Measurements from ENCODE around the gene IL17RE.
"Not testable (repeated sequence)": the region's sequence is repeated elsewhere in the genome, so short reads cannot be mapped to it uniquely, and the experiment has no call there.

Gene IL17RE

GRCh38 chr3:9865125-9865637, 37.5 kb upstream of the IL17RE start:
- not testable (repeated sequence) for H3K79me2 ChIP-seq (ENCODE audit: control insufficient read depth, insufficient read depth, low read length, unreplicated experiment); H3K36me3 ChIP-seq (ENCODE audit: insufficient read depth, low read length); H2AFZ ChIP-seq (ENCODE audit: low read length, unreplicated experiment); H3K27me3 ChIP-seq (ENCODE audit: insufficient read depth, low read length); H3K4me3 ChIP-seq (ENCODE audit: low read depth, low read length); H3K27ac ChIP-seq (ENCODE audit: low read depth, low read length)
- H3K4me1 ChIP-seq (ENCODE audit: control insufficient read depth, insufficient read depth, low read length, unreplicated experiment) = peaks cover 19% of the 10 kb centered on the region

DNA sequence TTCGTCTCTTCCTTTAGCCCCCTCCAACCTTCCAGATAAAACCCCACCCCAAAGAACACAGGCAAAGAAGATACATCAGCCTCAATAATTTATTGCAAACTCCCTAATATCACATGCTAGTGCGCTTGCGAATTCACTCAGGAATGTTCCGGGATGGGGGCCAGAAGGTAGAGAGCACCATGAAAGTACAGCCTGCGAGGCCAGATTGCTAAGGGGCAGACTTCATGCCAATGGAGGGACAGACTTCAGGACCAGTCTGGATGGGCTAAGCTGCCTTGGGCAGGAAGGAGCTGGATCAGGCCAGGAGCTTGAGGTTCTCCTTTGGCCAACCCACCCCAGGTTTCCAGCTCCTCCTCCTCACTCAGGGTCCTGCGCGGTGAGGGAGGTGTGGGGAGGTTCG, 36.0 kb upstream of the IL17RE start:
- Histone ChIP-seq H3K4me3 (ENCODE audit: low read depth, low read length) (no peak overlapping the region), H3K36me3 (ENCODE audit: insufficient read depth, low read length) (no peaks in the 10 kb centered on the region), H3K27ac (ENCODE audit: low read depth, low read length) (no peak overlapping the region), H2AFZ (ENCODE audit: low read length, unreplicated experiment) (no peak overlapping the region), H3K4me1 (ENCODE audit: control insufficient read depth, insufficient read depth, low read length, unreplicated experiment) (peaks cover 29% of the 10 kb centered on the region), H3K27me3 (ENCODE audit: insufficient read depth, low read length) (no peaks in the 10 kb centered on the region), H3K79me2 (ENCODE audit: control insufficient read depth, insufficient read depth, low read length, unreplicated experiment) (no peaks in the 10 kb centered on the region)

- H3K27ac ChIP-seq (ENCODE audit: low read depth, low read length) = no peak overlapping the region
- H3K79me2 ChIP-seq (ENCODE audit: control insufficient read depth, insufficient read depth, low read length, unreplicated experiment) = no peaks in the 10 kb centered on the region
- H3K4me1 ChIP-seq (ENCODE audit: control insufficient read depth, insufficient read depth, low read length, unreplicated experiment) = peaks cover 34% of the 10 kb centered on the region
- no peaks in the 10 kb centered on the region for H3K36me3 ChIP-seq (ENCODE audit: insufficient read depth, low read length)
- no peaks in the 10 kb centered on the region for H3K27me3 ChIP-seq (ENCODE audit: insufficient read depth, low read length)
- no peak overlapping the region for H3K4me3 ChIP-seq (ENCODE audit: low read depth, low read length)
- H2AFZ ChIP-seq (ENCODE audit: low read length, unreplicated experiment) = no peak overlapping the region
Measured at GRCh38 chr3:9867106-9867505, 35.5 kb upstream of the IL17RE start.

DNA sequence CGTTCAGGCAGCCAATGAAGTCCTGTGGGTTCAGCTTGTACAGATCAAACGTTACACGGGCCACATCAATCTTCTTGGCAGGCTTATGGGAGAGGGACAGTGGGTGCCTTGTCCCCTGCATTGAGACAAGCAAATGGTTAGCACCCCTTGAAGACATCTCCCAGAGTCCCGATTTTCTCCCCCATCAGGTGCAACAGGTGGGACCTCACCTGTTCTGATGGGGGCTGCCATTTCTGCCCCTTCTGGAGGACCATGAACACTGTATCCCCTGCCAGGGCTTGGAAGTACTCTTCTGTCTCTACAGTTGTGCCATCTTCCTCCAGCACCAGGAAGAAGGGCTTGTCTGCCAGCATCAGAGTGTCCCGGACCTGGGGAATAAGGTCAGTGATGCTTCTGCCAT, 32.7 kb upstream of the IL17RE start:
- Histone ChIP-seq H3K4me1 (ENCODE audit: control insufficient read depth, insufficient read depth, low read length, unreplicated experiment) (peaks cover 20% of the 10 kb centered on the region), H3K27ac (ENCODE audit: low read depth, low read length) (no peak overlapping the region), H3K36me3 (ENCODE audit: insufficient read depth, low read length) (no peaks in the 10 kb centered on the region), H3K4me3 (ENCODE audit: low read depth, low read length) (no peak overlapping the region), H2AFZ (ENCODE audit: low read length, unreplicated experiment) (no peak overlapping the region), H3K27me3 (ENCODE audit: insufficient read depth, low read length) (no peaks in the 10 kb centered on the region), H3K79me2 (ENCODE audit: control insufficient read depth, insufficient read depth, low read length, unreplicated experiment) (no peaks in the 10 kb centered on the region)

DNA sequence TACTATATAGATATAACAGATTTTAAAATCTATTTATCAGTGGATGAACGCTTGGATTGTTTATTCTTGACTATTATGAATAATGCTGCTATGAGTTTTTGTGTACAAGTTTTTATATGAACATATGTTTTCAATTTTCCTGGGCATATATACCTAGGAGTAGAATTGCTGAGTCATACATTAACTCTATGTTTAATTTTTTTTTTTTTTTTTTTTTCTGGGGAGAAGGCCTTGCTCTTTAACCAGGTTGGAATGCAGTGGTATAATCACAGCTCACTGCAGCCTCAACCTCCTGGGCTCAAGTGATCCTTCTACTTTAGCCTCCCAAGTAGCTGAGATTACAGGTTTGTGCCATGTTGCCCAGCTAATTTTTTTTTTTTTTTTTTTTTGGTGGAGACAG, 31.7 kb upstream of the IL17RE start:
- H3K27me3 ChIP-seq (ENCODE audit: insufficient read depth, low read length) = no peaks in the 10 kb centered on the region
- H3K4me1 ChIP-seq (ENCODE audit: control insufficient read depth, insufficient read depth, low read length, unreplicated experiment) = peaks cover 27% of the 10 kb centered on the region
- no peaks in the 10 kb centered on the region for H3K79me2 ChIP-seq (ENCODE audit: control insufficient read depth, insufficient read depth, low read length, unreplicated experiment)
- H3K4me3 ChIP-seq (ENCODE audit: low read depth, low read length) = no peak overlapping the region
- no peaks in the 10 kb centered on the region for H3K36me3 ChIP-seq (ENCODE audit: insufficient read depth, low read length)
- H2AFZ ChIP-seq (ENCODE audit: low read length, unreplicated experiment) = no peak overlapping the region
- H3K27ac ChIP-seq (ENCODE audit: low read depth, low read length) = peak overlapping the region; percentile 58

DNA sequence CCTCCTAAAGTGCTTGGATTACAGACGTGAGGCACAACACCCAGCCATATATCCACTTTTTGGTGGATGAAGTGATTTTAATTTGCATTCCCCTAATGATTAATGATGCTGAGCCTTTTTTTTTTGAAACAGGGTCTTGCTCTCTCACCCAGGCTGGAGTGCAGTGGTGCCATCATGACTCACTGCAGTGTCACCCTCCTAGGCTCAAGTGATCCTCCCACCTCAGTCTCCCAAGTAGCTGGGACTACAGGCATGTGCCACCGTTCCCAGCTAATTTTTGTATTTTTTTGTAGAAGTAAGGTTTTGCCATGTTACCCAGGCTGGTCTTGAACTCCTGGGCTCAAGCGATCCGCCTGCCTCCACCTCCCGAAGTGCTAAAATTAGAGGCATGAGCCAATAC, 30.6 kb upstream of the IL17RE start:
- not testable (repeated sequence) for H2AFZ ChIP-seq (ENCODE audit: low read length, unreplicated experiment); H3K4me3 ChIP-seq (ENCODE audit: low read depth, low read length); H3K79me2 ChIP-seq (ENCODE audit: control insufficient read depth, insufficient read depth, low read length, unreplicated experiment); H3K27me3 ChIP-seq (ENCODE audit: insufficient read depth, low read length); H3K36me3 ChIP-seq (ENCODE audit: insufficient read depth, low read length)
- peaks cover 27% of the 10 kb centered on the region for H3K4me1 ChIP-seq (ENCODE audit: control insufficient read depth, insufficient read depth, low read length, unreplicated experiment)
- peak overlapping the region; percentile 58 for H3K27ac ChIP-seq (ENCODE audit: low read depth, low read length)

DNA sequence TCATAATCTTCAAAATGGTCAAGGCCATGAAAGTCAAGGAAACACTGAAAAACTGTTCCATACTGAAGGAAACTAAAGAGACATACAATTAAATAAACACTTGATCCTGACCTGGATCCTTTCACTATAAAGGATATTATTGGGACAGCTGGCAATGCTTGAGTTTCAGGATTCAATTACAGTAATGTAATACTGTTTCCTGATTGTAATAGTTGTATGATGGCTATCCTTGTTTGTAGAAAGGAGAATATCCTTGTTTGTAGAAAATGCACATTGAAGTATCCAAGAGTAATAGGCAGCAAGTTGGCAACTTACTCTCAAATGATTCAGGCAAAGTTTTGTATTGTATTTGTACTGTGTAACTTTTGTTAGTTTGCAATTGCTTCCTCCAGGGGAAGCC, 27.2 kb upstream of the IL17RE start:
- Histone ChIP-seq H3K4me3 (ENCODE audit: low read depth, low read length) (no peak overlapping the region), H3K36me3 (ENCODE audit: insufficient read depth, low read length) (no peaks in the 10 kb centered on the region), H3K27ac (ENCODE audit: low read depth, low read length) (no peak overlapping the region), H3K79me2 (ENCODE audit: control insufficient read depth, insufficient read depth, low read length, unreplicated experiment) (no peaks in the 10 kb centered on the region), H3K4me1 (ENCODE audit: control insufficient read depth, insufficient read depth, low read length, unreplicated experiment) (peaks cover 42% of the 10 kb centered on the region), H3K27me3 (ENCODE audit: insufficient read depth, low read length) (no peaks in the 10 kb centered on the region), H2AFZ (ENCODE audit: low read length, unreplicated experiment) (peak overlapping the region; percentile 74)

DNA sequence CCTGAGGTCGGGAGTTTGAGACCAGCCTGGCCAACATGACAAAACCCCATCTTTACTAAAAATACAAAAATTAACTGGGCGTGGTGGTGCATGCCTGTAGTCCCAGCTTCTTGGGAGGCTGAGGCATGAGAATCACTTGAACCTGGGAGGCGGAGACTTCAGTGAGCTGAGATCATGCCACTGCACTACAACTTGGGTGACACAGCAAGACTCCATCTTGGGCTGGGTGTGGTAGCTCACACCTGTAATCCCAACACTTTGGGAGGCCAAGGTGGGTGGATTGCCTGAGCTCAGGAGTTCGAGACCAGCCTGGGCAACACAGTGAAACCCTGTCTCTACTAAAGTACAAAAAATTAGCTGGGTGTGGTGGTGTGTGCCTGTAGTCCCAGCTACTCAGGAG, 26.4 kb upstream of the IL17RE start:
- not testable (repeated sequence) for H3K36me3 ChIP-seq (ENCODE audit: insufficient read depth, low read length); H3K27me3 ChIP-seq (ENCODE audit: insufficient read depth, low read length); H3K79me2 ChIP-seq (ENCODE audit: control insufficient read depth, insufficient read depth, low read length, unreplicated experiment); H3K4me3 ChIP-seq (ENCODE audit: low read depth, low read length); H2AFZ ChIP-seq (ENCODE audit: low read length, unreplicated experiment); H3K27ac ChIP-seq (ENCODE audit: low read depth, low read length)
- H3K4me1 ChIP-seq (ENCODE audit: control insufficient read depth, insufficient read depth, low read length, unreplicated experiment) = peaks cover 37% of the 10 kb centered on the region

- Histone ChIP-seq H3K27ac (ENCODE audit: low read depth, low read length) (no peak overlapping the region), H3K4me1 (ENCODE audit: control insufficient read depth, insufficient read depth, low read length, unreplicated experiment) (peaks cover 30% of the 10 kb centered on the region), H2AFZ (ENCODE audit: low read length, unreplicated experiment) (no peak overlapping the region), H3K4me3 (ENCODE audit: low read depth, low read length) (no peak overlapping the region), H3K27me3 (ENCODE audit: insufficient read depth, low read length) (no peaks in the 10 kb centered on the region), H3K36me3 (ENCODE audit: insufficient read depth, low read length) (no peaks in the 10 kb centered on the region), H3K79me2 (ENCODE audit: control insufficient read depth, insufficient read depth, low read length, unreplicated experiment) (no peaks in the 10 kb centered on the region)
Measured at GRCh38 chr3:9876991-9877390, 25.7 kb upstream of the IL17RE start.

DNA sequence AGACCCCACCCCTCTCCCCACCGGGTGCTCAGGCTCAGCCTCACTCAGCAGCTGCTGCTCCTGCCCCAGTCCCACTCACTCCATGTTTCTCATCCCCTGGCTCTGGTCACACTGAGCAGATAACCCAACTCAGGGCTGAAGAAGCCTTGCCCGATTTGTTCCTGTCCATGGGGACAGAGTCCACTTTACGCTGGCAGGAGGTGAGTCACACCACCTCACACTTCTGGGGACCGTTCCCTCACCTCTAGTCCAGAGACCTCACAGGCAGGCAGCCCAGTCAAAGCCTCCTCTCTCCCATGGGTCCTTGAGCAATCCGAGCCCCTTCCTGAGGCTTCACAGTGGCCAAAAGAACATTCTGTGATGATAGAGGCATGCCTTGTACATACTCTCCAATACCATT, 23.9 kb upstream of the IL17RE start:
- no peaks in the 10 kb centered on the region for H3K79me2 ChIP-seq (ENCODE audit: control insufficient read depth, insufficient read depth, low read length, unreplicated experiment)
- no peaks in the 10 kb centered on the region for H3K36me3 ChIP-seq (ENCODE audit: insufficient read depth, low read length)
- peak overlapping the region; percentile 47 for H3K27ac ChIP-seq (ENCODE audit: low read depth, low read length)
- H3K4me3 ChIP-seq (ENCODE audit: low read depth, low read length) = no peak overlapping the region
- no peak overlapping the region for H2AFZ ChIP-seq (ENCODE audit: low read length, unreplicated experiment)
- no peaks in the 10 kb centered on the region for H3K27me3 ChIP-seq (ENCODE audit: insufficient read depth, low read length)
- H3K4me1 ChIP-seq (ENCODE audit: control insufficient read depth, insufficient read depth, low read length, unreplicated experiment) = peaks cover 26% of the 10 kb centered on the region

- H3K27ac ChIP-seq (ENCODE audit: low read depth, low read length) = peak within 1 kb of the TSS; percentile 44
- no peak within 1 kb of the TSS for H3K4me3 ChIP-seq (ENCODE audit: low read depth, low read length)
- H3K4me1 ChIP-seq (ENCODE audit: control insufficient read depth, insufficient read depth, low read length, unreplicated experiment) = peaks cover 35% of the 10 kb centered on the region
- no peaks in the 10 kb centered on the region for H3K27me3 ChIP-seq (ENCODE audit: insufficient read depth, low read length)
- H2AFZ ChIP-seq (ENCODE audit: low read length, unreplicated experiment) = no peak within 1 kb of the TSS
- no peaks in the 10 kb centered on the region for H3K79me2 ChIP-seq (ENCODE audit: control insufficient read depth, insufficient read depth, low read length, unreplicated experiment)
- no peaks in the 10 kb centered on the region for H3K36me3 ChIP-seq (ENCODE audit: insufficient read depth, low read length)
Measured at GRCh38 chr3:9879830-9880549, 22.7 kb upstream of the IL17RE start, which contains the start of gene CIDEC. TSS of gene CIDEC (minus strand) at chr3:9880253. CDS start at chr3:9878486, 1,767 bp downstream.

All from ACC112 (cell line).